ENCODE results near the gene ABCA12.

DNA sequence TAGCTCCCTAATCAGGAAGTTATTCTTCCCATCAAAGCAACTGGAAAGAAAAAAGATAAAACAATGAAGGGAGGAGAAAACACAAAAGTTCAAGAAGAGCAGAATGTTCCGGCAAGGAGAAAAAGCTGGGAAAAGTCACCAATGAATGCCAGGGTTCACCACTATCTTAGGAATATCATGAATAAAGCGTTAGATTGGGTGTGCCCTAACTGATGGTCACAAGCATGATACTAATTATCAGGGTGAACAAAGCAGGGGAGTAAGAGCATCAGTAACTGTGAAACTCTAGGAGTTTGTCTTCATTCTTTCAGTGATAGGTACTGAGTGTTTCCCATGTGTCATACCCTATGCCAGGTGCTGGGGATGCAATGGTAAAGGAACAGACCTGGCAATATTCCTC is 115.5 kb downstream of the ABCA12 start:
- no peak for TF ChIP-seq EZH2 (IDR thresholded peaks at IDR 0.05; ENCODE audit: low read depth, low read length, severe bottlenecking)
- TF ChIP-seq, protein P1, sequence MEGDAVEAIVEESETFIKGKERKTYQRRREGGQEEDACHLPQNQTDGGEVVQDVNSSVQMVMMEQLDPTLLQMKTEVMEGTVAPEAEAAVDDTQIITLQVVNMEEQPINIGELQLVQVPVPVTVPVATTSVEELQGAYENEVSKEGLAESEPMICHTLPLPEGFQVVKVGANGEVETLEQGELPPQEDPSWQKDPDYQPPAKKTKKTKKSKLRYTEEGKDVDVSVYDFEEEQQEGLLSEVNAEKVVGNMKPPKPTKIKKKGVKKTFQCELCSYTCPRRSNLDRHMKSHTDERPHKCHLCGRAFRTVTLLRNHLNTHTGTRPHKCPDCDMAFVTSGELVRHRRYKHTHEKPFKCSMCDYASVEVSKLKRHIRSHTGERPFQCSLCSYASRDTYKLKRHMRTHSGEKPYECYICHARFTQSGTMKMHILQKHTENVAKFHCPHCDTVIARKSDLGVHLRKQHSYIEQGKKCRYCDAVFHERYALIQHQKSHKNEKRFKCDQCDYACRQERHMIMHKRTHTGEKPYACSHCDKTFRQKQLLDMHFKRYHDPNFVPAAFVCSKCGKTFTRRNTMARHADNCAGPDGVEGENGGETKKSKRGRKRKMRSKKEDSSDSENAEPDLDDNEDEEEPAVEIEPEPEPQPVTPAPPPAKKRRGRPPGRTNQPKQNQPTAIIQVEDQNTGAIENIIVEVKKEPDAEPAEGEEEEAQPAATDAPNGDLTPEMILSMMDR (IDR thresholded peaks at IDR 0.05; ENCODE audit: control extremely low read depth in 1 of 3, insufficient read depth in 1 of 3, low read depth in 1 of 3, low read length in 3 of 3), result no peak
- TF ChIP-seq, protein P2, sequence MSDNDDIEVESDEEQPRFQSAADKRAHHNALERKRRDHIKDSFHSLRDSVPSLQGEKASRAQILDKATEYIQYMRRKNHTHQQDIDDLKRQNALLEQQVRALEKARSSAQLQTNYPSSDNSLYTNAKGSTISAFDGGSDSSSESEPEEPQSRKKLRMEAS (IDR thresholded peaks at IDR 0.05), result no peak
